ENCODE data around the gene HLA-B. TPM values are rescaled to one million over a fixed set of nuclear protein-coding genes. Genes with fewer than 3 reads are reported as not detected.

The HLA-B gene
- total RNA-seq, 6 experiments from 2014 or later: 232 to 1,122 (median 585) TPM

DNA sequence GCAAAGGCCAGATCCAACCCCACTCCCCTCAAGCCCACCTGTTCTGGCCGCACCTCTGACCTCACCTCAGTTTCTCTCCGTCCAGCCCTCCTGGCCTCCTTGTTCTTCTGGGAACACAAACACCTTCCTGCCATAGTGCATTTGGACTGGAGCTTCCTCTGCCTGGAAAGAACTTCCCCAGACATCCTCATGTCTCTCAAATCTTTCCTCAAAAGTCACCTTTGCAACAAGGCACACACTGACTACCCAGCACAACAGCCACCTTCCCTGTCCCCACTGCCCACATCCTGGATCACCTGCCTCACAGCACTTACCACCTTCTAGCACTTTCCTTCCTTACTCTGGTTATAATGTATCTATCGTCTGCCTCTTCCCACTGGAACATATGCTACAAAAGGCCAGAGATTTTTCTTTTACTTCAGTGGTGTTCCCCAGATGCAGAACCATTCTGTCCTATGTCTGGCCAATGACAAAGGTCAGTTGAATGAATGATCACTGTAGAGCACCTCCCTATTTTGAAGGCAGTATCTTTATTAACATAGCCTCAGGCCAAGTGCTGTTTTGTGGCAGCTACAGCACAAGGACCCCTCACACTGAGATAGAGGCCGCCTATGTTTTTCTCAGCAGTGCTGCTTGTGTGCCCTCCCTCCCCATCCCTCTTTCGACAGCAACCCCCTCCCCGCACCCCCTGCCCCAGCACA is 4.1 kb downstream of the HLA-B start:
- no peaks in the 10 kb centered on the region for H3K4me1 ChIP-seq
- intact Hi-C loops (cut with DNase I): loop anchor here in 1 of 2 donors (10.0 kb wide), 1 partner anchor 68 kb away; no protein-coding TSS in a partner anchor
- no peak overlapping the region for H3K4me3 ChIP-seq
- H3K36me3 ChIP-seq: peaks cover 0 to 2% (median 0%) of the 10 kb centered on the region in 4 donors
- H3K27ac ChIP-seq: no peak overlapping the region
- no peaks in the 10 kb centered on the region for H3K9me3 ChIP-seq
- H3K27me3 ChIP-seq: no peaks in the 10 kb centered on the region
- no peak for ATAC-seq
- TF ChIP-seq POLR2A (IDR thresholded peaks at IDR 0.05) (no peak), CTCF (IDR thresholded peaks at IDR 0.05) (no peak)
- 40% methylated on average over 3 of the region's 6 CpGs for WGBS (ENCODE audit: insufficient coverage, low coverage, low lambda C conversion rate, missing lambda C conversion rate)
- DNase-seq: no peak

- no peak for ATAC-seq
- TF ChIP-seq CTCF (IDR thresholded peaks at IDR 0.05): no peak
- TF ChIP-seq POLR2A (IDR thresholded peaks at IDR 0.05): no peak
- H3K36me3 ChIP-seq: peaks cover 0 to 2% (median 0%) of the 10 kb centered on the region in 4 donors
Observed at GRCh38 chr6:31352310-31352682, 4.7 kb downstream of the HLA-B start.

DNA sequence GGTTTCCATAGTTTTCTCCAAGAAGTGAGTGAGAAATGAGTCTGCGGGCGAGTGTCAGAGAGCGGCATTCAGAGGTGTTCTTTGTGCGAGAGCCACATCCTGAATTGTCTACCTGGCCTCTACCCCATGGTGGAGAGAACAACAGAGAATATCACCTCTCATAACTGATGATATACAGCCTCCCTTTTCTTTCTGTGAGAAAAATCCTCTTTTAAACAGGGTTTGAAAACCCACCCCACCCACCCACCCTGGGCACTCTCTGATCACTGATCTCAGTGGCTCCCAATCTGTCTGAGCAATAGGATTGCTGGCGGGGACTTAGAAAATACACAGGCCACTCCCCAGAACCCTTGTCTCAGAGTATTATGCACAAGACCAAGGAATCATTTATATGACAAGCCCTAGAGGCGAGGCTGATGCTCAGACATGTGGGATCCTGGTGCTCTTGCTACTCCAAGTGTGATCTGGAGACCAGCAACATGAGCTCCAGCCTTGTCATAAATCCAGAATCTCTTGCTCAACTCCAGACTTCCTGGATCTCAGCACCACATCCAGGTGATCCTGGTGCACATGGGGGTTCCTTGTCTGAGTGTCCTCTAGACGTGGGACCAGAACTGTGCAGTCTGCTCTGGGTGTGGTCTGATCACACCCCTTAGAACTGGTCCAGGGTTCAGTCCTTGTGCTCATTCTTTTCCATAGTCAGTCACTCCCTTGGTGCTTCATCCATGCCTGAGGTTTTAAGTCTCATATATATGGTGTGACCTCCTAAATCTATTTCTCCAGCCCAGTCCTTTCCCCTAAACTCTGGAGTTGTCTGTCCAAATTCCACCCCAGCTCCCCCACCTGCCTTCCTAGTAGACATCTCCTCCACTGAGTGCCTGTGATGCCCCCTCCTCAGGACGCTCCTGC is 5.3 kb downstream of the HLA-B start:
- no peaks in the 10 kb centered on the region for H3K27me3 ChIP-seq
- no peaks in the 10 kb centered on the region for H3K4me1 ChIP-seq
- no peak overlapping the region for H3K4me3 ChIP-seq
- WGBS (ENCODE audit: insufficient coverage, low coverage, low lambda C conversion rate, missing lambda C conversion rate): 59% methylated on average over 7 of the region's 8 CpGs
- H3K9me3 ChIP-seq: no peaks in the 10 kb centered on the region
- ATAC-seq: peak in 1 of 4 donors; percentile 5
- no peak for TF ChIP-seq POLR2A (IDR thresholded peaks at IDR 0.05)
- no peak for TF ChIP-seq CTCF (IDR thresholded peaks at IDR 0.05)
- peaks cover 0 to 2% (median 0%) of the 10 kb centered on the region in 4 donors for H3K36me3 ChIP-seq
- no peak for DNase-seq
- intact Hi-C loops (cut with DNase I): loop anchor here in 1 of 2 donors (10.0 kb wide), 1 partner anchor 67 kb away; no protein-coding TSS in a partner anchor
- H3K27ac ChIP-seq: no peak overlapping the region

More at GRCh38 chr6:31352310-31352682, 4.7 kb downstream of the HLA-B start:
- 49% methylated on average over 8 of the region's 8 CpGs for WGBS (ENCODE audit: insufficient coverage, low coverage, low lambda C conversion rate, missing lambda C conversion rate)
- Histone ChIP-seq H3K9me3 (no peaks in the 10 kb centered on the region), H3K27me3 (no peaks in the 10 kb centered on the region), H3K4me3 (no peak overlapping the region), H3K27ac (no peak overlapping the region), H3K4me1 (no peaks in the 10 kb centered on the region)
- intact Hi-C loops (cut with DNase I): loop anchor here in 1 of 2 donors (10.0 kb wide), 1 partner anchor 67 kb away; no protein-coding TSS in a partner anchor
- DNase-seq: no peak

- WGBS (ENCODE audit: insufficient coverage, low coverage, low lambda C conversion rate, missing lambda C conversion rate): 33% methylated on average over 1 of the region's 3 CpGs
- Histone ChIP-seq H3K36me3 (peaks cover 0 to 2% (median 0%) of the 10 kb centered on the region in 4 donors), H3K27me3 (no peaks in the 10 kb centered on the region), H3K4me1 (no peaks in the 10 kb centered on the region), H3K4me3 (no peak overlapping the region), H3K27ac (no peak overlapping the region), H3K9me3 (no peaks in the 10 kb centered on the region)
- no peak for DNase-seq
- intact Hi-C loops (cut with DNase I): loop anchor here in 1 of 2 donors (10.0 kb wide), 1 partner anchor 66 kb away; no protein-coding TSS in a partner anchor
- no peak for ATAC-seq
- TF ChIP-seq CTCF (IDR thresholded peaks at IDR 0.05): no peak
- TF ChIP-seq POLR2A (IDR thresholded peaks at IDR 0.05): no peak
Observed at GRCh38 chr6:31351033-31351380, 6.0 kb downstream of the HLA-B start.

Data from right lobe of liver (tissue), 6 donors.